Right lobe of liver (tissue), 6 donors: ENCODE results near the gene SEMA4D. TPM values are rescaled to one million over a fixed set of nuclear protein-coding genes. Genes with fewer than 3 reads are reported as not detected.
A peak's percentile ranks its signal among the peaks of the same experiment; 100 is the strongest.

Experiments
- ATAC-seq, 4 donors: fragments of 200-7000 bp; cut with Tn5 transposase; one replicate each; pipeline ENCODE4 v1.9.1; 2020; ENCODE audit warnings: mild to moderate bottlenecking in 4 of 4, moderate library complexity in 4 of 4
- DNase-seq, 3 donors: peaks; one replicate each; pipeline ENCODE4 v3.0.0-alpha.2; 2020
- H3K27ac ChIP-seq, 3 donors: fragments of 200-600 bp; one replicate each; pipeline ENCODE4 v1.8.0; 2022
- H3K27me3 ChIP-seq, 2 donors: fragments of 200-600 bp; one replicate each; pipeline ENCODE4 v1.8.0; 2022
- H3K36me3 ChIP-seq, 4 donors: fragments of 200-600 bp; sonication (generic) in 1 of 4; one replicate each; pipeline versions ENCODE4 v1.5.1 to v1.8.0; 2017 to 2022; ENCODE audit warnings: control low read depth in 1 of 4
- H3K4me1 ChIP-seq, 4 donors: fragments of 200-600 bp; sonication (generic) in 1 of 4; one replicate each; pipeline versions ENCODE4 v1.5.1 to v1.8.0; 2017 to 2022; ENCODE audit warnings: control low read depth in 1 of 4
- H3K4me3 ChIP-seq, 3 donors: fragments of 200-600 bp; one replicate each; pipeline ENCODE4 v1.8.0; 2022
- H3K9me3 ChIP-seq, 4 donors: fragments of 200-600 bp; sonication (generic) in 1 of 4; one replicate each; pipeline versions ENCODE4 v1.5.1 to v1.8.0; 2017 to 2022; ENCODE audit warnings: control low read depth in 1 of 4
- CTCF ChIP-seq, 4 donors: fragments of 200-600 bp in 3 of 4; fragments of 450-650 bp in 1 of 4; IDR thresholded peaks; one replicate each; pipeline versions ENCODE4 v1.5.1 to v1.8.0; 2016 to 2022; ENCODE audit warnings: antibody characterized with exemption in 4 of 4, mild to moderate bottlenecking in 2 of 4
- POLR2A ChIP-seq: fragments of 450-650 bp; IDR thresholded peaks from one replicate; pipeline ENCODE4 v1.6.1; 2017; ENCODE audit warnings: antibody characterized with exemption, mild to moderate bottlenecking
- WGBS: methylation state at CpG from one replicate; pipeline ENCODE4 v1.1.6; 2018; ENCODE audit warnings: low coverage, low lambda C conversion rate; ENCODE audit not compliant: insufficient coverage; ENCODE audit errors: missing lambda C conversion rate; 5-methylcytosine and 5-hydroxymethylcytosine counted together
- intact Hi-C, 2 donors: fragments of 100-400 bp; cut with DNase I; formaldehyde crosslinking; loops; one replicate each; pipeline versions ENCODE4 v1.11.2 to v1.14.1; 2022
- total RNA-seq, 6 experiments: library from RNA; depleted of rRNA in 2 of 6; stranded (reverse); fragments of >200 nt in 2 of 6; fragmentation: NEBNext Ultra II Directional in 3 of 6; extraction: Animal tissue kit (Norgen Biotek cat#: 25700) in 3 of 6; gene quantifications; one replicate each; pipeline versions ENCODE4 v1.1.0 to v1.2.4, GENCODE V29; 2016 to 2023
- donor health status: DM: no; HTN: yes; CAD: no.
- donor health status: DM: no; HTN: no; CAD: no.
- donor health status: DM: no; HTN: no; CAD: no.
- donor health status: DM: no; HTN: yes; CAD: no.
- donor health status: DM: no; HTN: yes; CAD: no.

SEMA4D gene
- total RNA-seq, 6 experiments from 2014 or later: 2.0 to 7.5 (median 3.5) TPM

DNA sequence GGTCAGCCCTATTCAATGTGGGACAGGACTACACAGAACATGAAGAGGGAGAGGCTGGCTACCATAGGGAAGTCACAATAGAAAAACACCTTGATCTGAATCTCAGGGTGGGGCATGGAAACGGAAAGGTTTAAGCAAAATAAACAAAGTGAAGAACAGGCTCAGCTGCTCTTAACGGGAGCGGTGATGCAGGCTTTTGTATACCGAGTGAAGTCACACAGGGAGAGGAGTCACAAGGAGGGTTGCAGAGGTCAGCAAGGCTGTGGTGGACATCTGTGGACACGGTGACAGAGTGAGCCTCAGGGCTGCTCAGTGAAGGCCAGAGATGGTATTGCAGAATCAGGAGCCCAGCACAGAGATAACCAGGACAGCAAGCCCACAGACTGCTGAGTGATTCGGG, 30.6 kb upstream of the SEMA4D start:
- no peak overlapping the region for H3K4me3 ChIP-seq
- DNase-seq (no peak), ATAC-seq (peak in 1 of 4 donors; percentile 16)
- peaks cover 0 to 10% (median 0%) of the 10 kb centered on the region in 4 donors for H3K4me1 ChIP-seq
- no peaks in the 10 kb centered on the region for H3K27me3 ChIP-seq
- H3K9me3 ChIP-seq: no peaks in the 10 kb centered on the region
- intact Hi-C loops: no loop called here
- 51% methylated on average over 6 of the region's 6 CpGs for WGBS
- no peaks in the 10 kb centered on the region for H3K36me3 ChIP-seq
- H3K27ac ChIP-seq: no peak overlapping the region
- TF ChIP-seq POLR2A (no peak), CTCF (IDR thresholded peaks at IDR 0.05) (no peak)

DNA sequence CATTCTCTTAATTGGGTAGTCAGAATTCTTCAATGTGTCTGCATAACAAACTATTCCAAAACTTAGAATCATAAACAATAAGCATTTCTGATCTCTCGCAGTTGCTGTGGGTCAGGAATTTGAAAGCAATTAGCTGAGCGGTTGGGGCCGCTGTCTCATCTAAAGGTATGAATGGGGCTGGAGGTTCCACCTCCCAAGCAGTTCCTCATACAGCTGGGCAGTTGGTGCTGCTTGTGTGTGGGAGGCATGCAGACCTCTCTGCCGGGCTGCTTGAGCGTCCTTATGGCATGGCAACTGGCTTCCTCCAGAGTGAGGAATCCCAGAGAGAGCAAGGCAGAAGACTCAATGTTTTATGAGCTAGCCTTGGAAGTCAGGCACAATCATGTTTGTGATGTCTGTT, 30.2 kb upstream of the SEMA4D start:
- H3K4me3 ChIP-seq: no peak overlapping the region
- H3K27me3 ChIP-seq: no peaks in the 10 kb centered on the region
- no peak overlapping the region for H3K27ac ChIP-seq
- H3K36me3 ChIP-seq: no peaks in the 10 kb centered on the region
- ATAC-seq: no peak
- 98% methylated on average over 5 of the region's 5 CpGs for WGBS
- intact Hi-C loops: no loop called here
- TF ChIP-seq POLR2A: no peak
- TF ChIP-seq CTCF (IDR thresholded peaks at IDR 0.05): no peak
- no peaks in the 10 kb centered on the region for H3K9me3 ChIP-seq
- no peak for DNase-seq
- peaks cover 0 to 6% (median 0%) of the 10 kb centered on the region in 4 donors for H3K4me1 ChIP-seq

- no peak overlapping the region for H3K27ac ChIP-seq
- H3K4me3 ChIP-seq: no peak overlapping the region
- H3K36me3 ChIP-seq: no peaks in the 10 kb centered on the region
- intact Hi-C loops: no loop called here
- no peaks in the 10 kb centered on the region for H3K9me3 ChIP-seq
- 57% methylated on average over 1 of the region's 2 CpGs for WGBS
- H3K4me1 ChIP-seq: peaks cover 0 to 3% (median 0%) of the 10 kb centered on the region in 4 donors
- ATAC-seq (peak; percentile 52 to 55 (median 54)), DNase-seq (peak; percentile 49 to 74 (median 63))
- H3K27me3 ChIP-seq: no peaks in the 10 kb centered on the region
- no peak for TF ChIP-seq POLR2A
- TF ChIP-seq CTCF (IDR thresholded peaks at IDR 0.05): no peak
These were observed 29.2 kb upstream of the SEMA4D start for GRCh38 chr9:89527084-89527483.

DNA sequence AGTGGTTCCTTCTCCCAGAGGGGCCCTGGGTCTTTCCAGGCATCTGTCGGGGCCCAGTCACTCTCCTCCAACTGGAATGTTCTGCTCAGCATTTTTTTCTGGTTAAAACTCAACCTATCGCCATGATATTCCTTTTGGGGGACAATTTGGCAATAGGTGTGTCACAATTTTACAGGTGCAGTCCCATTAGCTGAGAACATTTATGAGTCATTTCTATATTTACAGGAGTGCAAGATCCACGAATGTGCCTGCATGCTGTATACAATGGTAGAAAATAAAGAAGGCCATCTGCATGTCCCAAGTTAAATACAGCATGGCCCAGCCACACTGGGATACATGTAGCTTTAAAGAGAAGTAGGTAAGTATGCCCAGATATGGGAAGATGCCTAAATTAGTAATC, 28.8 kb upstream of the SEMA4D start:
- TF ChIP-seq CTCF (IDR thresholded peaks at IDR 0.05): no peak
- no peak for TF ChIP-seq POLR2A
- Histone ChIP-seq H3K27me3 (no peaks in the 10 kb centered on the region), H3K27ac (no peak overlapping the region), H3K36me3 (no peaks in the 10 kb centered on the region), H3K9me3 (no peaks in the 10 kb centered on the region), H3K4me3 (no peak overlapping the region), H3K4me1 (peaks cover 0 to 3% (median 0%) of the 10 kb centered on the region in 4 donors)
- DNase-seq (no peak), ATAC-seq (no peak)
- 72% methylated on average over 3 of the region's 3 CpGs for WGBS
- intact Hi-C loops: no loop called here
